SH-SY5Y (cell line): ENCODE data around the gene DNER.

Experiments
- GATA2 ChIP-seq: IDR thresholded peaks from 2 replicates; pipeline ENCODE4 v1.6.1; 2011; ENCODE audit warnings: mild to moderate bottlenecking, low read depth, low read length
- GATA3 ChIP-seq: IDR thresholded peaks from 2 replicates; pipeline ENCODE4 v1.6.1; 2011; ENCODE audit warnings: low read depth, mild to moderate bottlenecking, low read length, moderate library complexity

DNA sequence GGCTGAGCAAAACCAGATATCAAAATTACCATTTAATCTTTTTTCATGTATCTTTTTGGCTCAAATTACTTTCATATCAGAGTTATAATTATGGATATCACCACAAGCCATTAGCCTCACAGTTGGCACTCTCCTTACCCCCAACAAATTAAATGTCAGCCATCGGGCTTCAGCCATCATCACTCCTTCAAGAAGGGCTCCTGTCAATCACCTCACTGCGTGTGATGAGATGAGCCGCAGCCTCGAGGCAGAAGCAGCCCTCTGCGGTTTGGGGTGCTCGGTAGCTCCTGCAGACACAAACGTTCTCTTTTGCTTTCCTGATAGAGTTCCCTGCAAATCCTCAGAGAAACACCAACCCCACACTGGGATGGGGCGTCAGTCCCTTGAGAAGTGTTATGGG, 94.1 kb downstream of the DNER start:
- TF ChIP-seq GATA2 (peak; percentile 41; the same call in 1 of the 2 replicates), GATA3 (no peak)
